ENCODE results near the gene GNG4. TPM values are rescaled to one million over a fixed set of nuclear protein-coding genes. Genes with fewer than 3 reads are reported as not detected.
"Not testable (repeated sequence)": the region's sequence is repeated elsewhere in the genome, so short reads cannot be mapped to it uniquely, and the experiment has no call there.

GNG4 gene
- total and polyA plus RNA-seq, 2 donors (not counting 1 experiment from before 2014, with no cell fraction given): 0.52 TPM; not detected in 1

- H3K4me1 Mint-ChIP-seq: no peaks in the 10 kb centered on the region
- H3K27me3 Mint-ChIP-seq: peaks cover 8% of the 10 kb centered on the region
- Histone ChIP-seq H4K20me1 (ENCODE audit: control insufficient read depth, insufficient read depth, low read length, poor library complexity, severe bottlenecking) (no peaks in the 10 kb centered on the region), H3K27ac (ENCODE audit: low read length in 2 of 2) (no peak overlapping the region), H3K4me3 (ENCODE audit: control extremely low read depth in 1 of 5, extremely low read depth in 1 of 5, insufficient read depth in 1 of 5, low read depth in 2 of 5, low read length in 4 of 5) (no peak overlapping the region), H3K36me3 (replicated peaks in 1 of 2; ENCODE audit: control extremely low read depth in 1 of 2, control insufficient read depth in 1 of 2, extremely low read depth in 1 of 2, insufficient read depth in 2 of 2, low read length in 1 of 2) (no peaks in the 10 kb centered on the region), H3K27me3 (replicated peaks in 1 of 4; ENCODE audit: control extremely low read depth in 1 of 4, control insufficient read depth in 3 of 4, insufficient read depth in 4 of 4, low read length in 3 of 4) (peaks cover 0 to 8% (median 0%) of the 10 kb centered on the region in 4 experiments), H3K9ac (ENCODE audit: low read length) (no peak overlapping the region), H3K79me2 (ENCODE audit: control insufficient read depth, insufficient read depth, low read length) (no peaks in the 10 kb centered on the region), H3K4me2 (replicated peaks; ENCODE audit: low read depth, low read length, poor library complexity, severe bottlenecking) (no peak overlapping the region), H3K4me1 (ENCODE audit: control insufficient read depth in 2 of 2, insufficient read depth in 2 of 2, low read length in 2 of 2) (no peaks in the 10 kb centered on the region), H3K9me3 (ENCODE audit: control extremely low read depth in 1 of 3, control insufficient read depth in 2 of 3, insufficient read depth in 1 of 3, low read length in 2 of 3) (no peaks in the 10 kb centered on the region), H2AFZ (ENCODE audit: insufficient read depth, low read depth, low read length, poor library complexity, severe bottlenecking) (no peak overlapping the region)
- no peak overlapping the region for H3K4me3 Mint-ChIP-seq
- no peaks in the 10 kb centered on the region for H3K9me3 Mint-ChIP-seq (ENCODE audit: insufficient read depth)
- CTCF ChIA-PET: no interaction called here
- no peak overlapping the region for H3K27ac Mint-ChIP-seq
- intact Hi-C loops (cut with micrococcal nuclease): no loop called here
- no peak for ATAC-seq (ENCODE audit: low read depth)
- TF ChIP-seq CTCF (IDR thresholded peaks at IDR 0.05): no peak
- TF ChIP-seq EZH2 (IDR thresholded peaks at IDR 0.05; ENCODE audit: borderline replicate concordance, insufficient read depth, low read depth, low read length, poor library complexity, severe bottlenecking): no peak
- WGBS (ENCODE audit: insufficient coverage): 95% methylated on average over 4 of the region's 9 CpGs
- POLR2A ChIA-PET: interaction anchor here (0.6 kb wide), 1 partner anchor 620 kb away, joined by 4 read pairs; no protein-coding TSS in a partner anchor
- no peak for DNase-seq
Measured at GRCh38 chr1:235545292-235545930, 104.2 kb downstream of the GNG4 start.

- H3K27ac ChIP-seq (ENCODE audit: low read length in 2 of 2); POLR2A ChIA-PET; H3K4me1 Mint-ChIP-seq; H3K4me1 ChIP-seq (ENCODE audit: control insufficient read depth in 2 of 2, insufficient read depth in 2 of 2, low read length in 2 of 2); H3K4me3 Mint-ChIP-seq; intact Hi-C loops (cut with micrococcal nuclease); H3K27me3 ChIP-seq (replicated peaks in 1 of 4; ENCODE audit: control extremely low read depth in 1 of 4, control insufficient read depth in 3 of 4, insufficient read depth in 4 of 4, low read length in 3 of 4); H3K79me2 ChIP-seq (ENCODE audit: control insufficient read depth, insufficient read depth, low read length); H4K20me1 ChIP-seq (ENCODE audit: control insufficient read depth, insufficient read depth, low read length, poor library complexity, severe bottlenecking); ATAC-seq (ENCODE audit: low read depth); H3K4me2 ChIP-seq (replicated peaks; ENCODE audit: low read depth, low read length, poor library complexity, severe bottlenecking); H3K9me3 Mint-ChIP-seq (ENCODE audit: insufficient read depth); H3K4me3 ChIP-seq (ENCODE audit: control extremely low read depth in 1 of 5, extremely low read depth in 1 of 5, insufficient read depth in 1 of 5, low read depth in 2 of 5, low read length in 4 of 5); H2AFZ ChIP-seq (ENCODE audit: insufficient read depth, low read depth, low read length, poor library complexity, severe bottlenecking); H3K9me3 ChIP-seq (ENCODE audit: control extremely low read depth in 1 of 3, control insufficient read depth in 2 of 3, insufficient read depth in 1 of 3, low read length in 2 of 3); H3K27ac Mint-ChIP-seq; H3K36me3 ChIP-seq (replicated peaks in 1 of 2; ENCODE audit: control extremely low read depth in 1 of 2, control insufficient read depth in 1 of 2, extremely low read depth in 1 of 2, insufficient read depth in 2 of 2, low read length in 1 of 2); DNase-seq; H3K27me3 Mint-ChIP-seq; H3K9ac ChIP-seq (ENCODE audit: low read length): not testable (repeated sequence)
- 83% methylated on average over 7 of the region's 7 CpGs for WGBS (ENCODE audit: insufficient coverage)
- CTCF ChIA-PET: interaction anchor here (0.5 to 1.2 kb wide), 2 partner anchors 27 to 29 kb away, joined by 3 read pairs; no protein-coding TSS in a partner anchor
Measured at GRCh38 chr1:235542845-235543244, 106.7 kb downstream of the GNG4 start.

All from B cell (primary cell).